Trophoblast cell (in vitro differentiated cells and primary cell): ENCODE data around the gene FBXW4.

Experiments
- DNase-seq, 2 donors: peaks; one replicate each; pipeline ENCODE4 v3.0.0-alpha.2; 2016
- H2AFZ ChIP-seq: 2 replicates; pipeline ENCODE4 v1.6.1; 2013; ENCODE audit warnings: low read length, moderate library complexity, mild to moderate bottlenecking; ENCODE audit not compliant: insufficient read depth, poor library complexity
- H2AK5ac ChIP-seq: 2 replicates; pipeline ENCODE4 v1.6.1; 2013; ENCODE audit warnings: mild to moderate bottlenecking, low read length
- H2BK120ac ChIP-seq: 2 replicates; pipeline ENCODE4 v1.6.1; 2013; ENCODE audit warnings: low read length, mild to moderate bottlenecking, moderate library complexity; ENCODE audit not compliant: insufficient read depth, poor library complexity
- H2BK12ac ChIP-seq: 2 replicates; pipeline ENCODE4 v1.6.1; 2013; ENCODE audit warnings: mild to moderate bottlenecking, low read length, moderate library complexity
- H2BK5ac ChIP-seq: 2 replicates; pipeline ENCODE4 v1.6.1; 2013; ENCODE audit warnings: low read length, low read depth, moderate library complexity, mild to moderate bottlenecking; ENCODE audit not compliant: poor library complexity
- H3K14ac ChIP-seq: 2 replicates; pipeline ENCODE4 v1.6.1; 2013; ENCODE audit warnings: mild to moderate bottlenecking, low read length
- H3K18ac ChIP-seq: 2 replicates; pipeline ENCODE4 v1.6.1; 2013; ENCODE audit warnings: mild to moderate bottlenecking, low read length
- H3K23ac ChIP-seq: 2 replicates; pipeline ENCODE4 v1.6.1; 2013; ENCODE audit warnings: low read length
- H3K27ac ChIP-seq: 2 replicates; pipeline ENCODE4 v1.5.1; 2013; ENCODE audit warnings: low read depth, mild to moderate bottlenecking, inconsistent platforms, low read length, moderate library complexity
- H3K27me3 ChIP-seq: 2 replicates; pipeline ENCODE4 v1.6.1; 2013; ENCODE audit warnings: inconsistent platforms, mild to moderate bottlenecking, low read length, moderate library complexity; ENCODE audit not compliant: insufficient read depth
- H3K36me3 ChIP-seq, 2 experiments: 1 replicate in 1 of 2; 2 replicates in 1 of 2; pipeline ENCODE4 v1.6.1; 2013; ENCODE audit warnings: low read length in 2 of 2, mild to moderate bottlenecking in 2 of 2, moderate library complexity in 1 of 2; ENCODE audit not compliant: insufficient read depth in 2 of 2, control insufficient read depth in 1 of 2
- H3K4ac ChIP-seq: 2 replicates; pipeline ENCODE4 v1.6.1; 2013; ENCODE audit warnings: low read depth, mild to moderate bottlenecking, low read length, moderate library complexity
- H3K4me1 ChIP-seq, 2 experiments: 1 replicate in 1 of 2; 2 replicates in 1 of 2; pipeline ENCODE4 v1.6.1; 2013; ENCODE audit warnings: low read length in 2 of 2, mild to moderate bottlenecking in 2 of 2, moderate library complexity in 1 of 2; ENCODE audit not compliant: insufficient read depth in 2 of 2, control insufficient read depth in 1 of 2
- H3K4me2 ChIP-seq: 2 replicates; pipeline ENCODE4 v1.6.1; 2013; ENCODE audit warnings: inconsistent platforms, mild to moderate bottlenecking, low read length, moderate library complexity
- H3K4me3 ChIP-seq: 2 replicates; pipeline ENCODE4 v1.5.1; 2013; ENCODE audit warnings: mild to moderate bottlenecking, low read depth, low read length, inconsistent platforms
- H3K79me1 ChIP-seq: one replicate; pipeline ENCODE4 v1.6.1; 2013; ENCODE audit warnings: low read length
- H3K79me2 ChIP-seq: 2 replicates; pipeline ENCODE4 v1.6.1; 2013; ENCODE audit warnings: low read length, mild to moderate bottlenecking; ENCODE audit not compliant: control insufficient read depth, insufficient read depth, poor library complexity
- H3K9ac ChIP-seq: 2 replicates; pipeline ENCODE4 v1.6.1; 2013; ENCODE audit warnings: mild to moderate bottlenecking, low read length
- H3K9me3 ChIP-seq: 2 replicates; pipeline ENCODE4 v1.6.1; 2013; ENCODE audit warnings: low read depth, mild to moderate bottlenecking, control low read depth, inconsistent platforms, low read length; ENCODE audit not compliant: insufficient read depth
- H4K12ac ChIP-seq: 2 replicates; pipeline ENCODE4 v1.6.1; 2013; ENCODE audit warnings: low read depth, mild to moderate bottlenecking, low read length, moderate library complexity
- H4K8ac ChIP-seq: 2 replicates; pipeline ENCODE4 v1.6.1; 2013; ENCODE audit warnings: low read depth, mild to moderate bottlenecking, low read length, moderate library complexity
- H4K91ac ChIP-seq: one replicate; pipeline ENCODE4 v1.6.1; 2013; ENCODE audit warnings: low read depth, mild to moderate bottlenecking, low read length, moderate library complexity
- WGBS: extraction: QIAGEN DNeasy Blood & Tissue Kit; methylation state at CpG from one replicate; pipeline ENCODE4 v1.1.7; 2013; ENCODE audit warnings: missing lambda C conversion rate; ENCODE audit not compliant: insufficient read length, insufficient coverage; ENCODE audit errors: extremely low coverage; 5-methylcytosine and 5-hydroxymethylcytosine counted together

Gene FBXW4

DNA sequence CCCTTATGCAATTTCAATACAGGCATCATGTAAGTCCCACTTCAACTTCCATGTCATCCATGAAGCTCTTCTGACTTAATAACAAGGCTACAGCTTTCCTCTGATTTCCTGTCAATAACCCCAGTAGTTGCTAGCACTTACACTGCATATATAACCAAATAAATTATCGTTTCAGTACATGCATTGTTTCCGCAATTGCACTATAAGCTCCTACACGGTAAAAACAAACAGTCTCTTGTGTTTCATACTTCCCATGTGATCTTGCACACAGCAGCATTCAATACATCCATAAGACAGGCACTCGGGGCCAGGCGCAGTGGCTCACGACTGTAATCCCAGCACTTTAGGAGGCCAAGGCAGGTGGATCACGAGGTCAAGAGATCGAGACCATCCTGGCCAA is 41.4 kb downstream of the FBXW4 start:
- Histone ChIP-seq H2AK5ac (no peak overlapping the region), H2BK12ac (no peak overlapping the region), H3K79me1 (no peaks in the 10 kb centered on the region), H3K27ac (no peak overlapping the region), H4K12ac (no peak overlapping the region), H3K4me1 (no peaks in the 10 kb centered on the region), H3K4me2 (no peak overlapping the region), H3K4ac (no peak overlapping the region), H2AFZ (no peak overlapping the region), H2BK5ac (no peak overlapping the region), H3K9me3 (peaks cover 2% of the 10 kb centered on the region), H2BK120ac (no peak overlapping the region), H3K27me3 (no peaks in the 10 kb centered on the region), H4K91ac (no peak overlapping the region), H4K8ac (no peak overlapping the region), H3K18ac (no peak overlapping the region), H3K14ac (no peak overlapping the region), H3K9ac (no peak overlapping the region), H3K23ac (no peak overlapping the region), H3K4me3 (no peak overlapping the region), H3K36me3 (peaks cover 8 to 10% of the 10 kb centered on the region in 2 experiments), H3K79me2 (no peaks in the 10 kb centered on the region)
- no peak for DNase-seq
- no CpG with 5 or more reads among the region's 8 CpGs for WGBS

DNA sequence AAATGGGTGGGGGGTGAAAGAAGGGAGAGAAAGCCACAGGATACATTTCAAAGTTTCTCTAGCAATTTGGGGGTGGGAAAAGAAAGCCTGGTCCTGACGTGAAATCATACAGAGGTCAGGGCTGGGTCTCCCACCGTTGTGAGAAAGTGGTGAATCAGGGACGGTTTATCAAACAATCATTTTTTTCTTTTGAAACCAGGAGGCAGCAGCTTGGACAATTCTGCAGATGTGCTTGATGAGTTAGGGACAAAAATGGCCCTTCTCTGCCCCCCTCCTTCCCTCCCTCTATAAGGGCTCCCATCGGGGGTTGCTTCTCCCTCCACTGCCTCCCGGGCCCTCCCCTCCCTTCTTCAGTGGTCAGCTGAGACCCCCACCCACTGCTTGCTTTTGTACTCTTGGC is 43.6 kb downstream of the FBXW4 start:
- Histone ChIP-seq H4K8ac (no peak overlapping the region), H2AFZ (no peak overlapping the region), H4K12ac (no peak overlapping the region), H2BK12ac (no peak overlapping the region), H3K79me2 (no peaks in the 10 kb centered on the region), H2BK5ac (no peak overlapping the region), H3K36me3 (peaks cover 8 to 10% of the 10 kb centered on the region in 2 experiments), H3K4me1 (no peaks in the 10 kb centered on the region), H3K27ac (no peak overlapping the region), H3K9ac (no peak overlapping the region), H3K23ac (no peak overlapping the region), H3K18ac (no peak overlapping the region), H3K4me3 (no peak overlapping the region), H2AK5ac (no peak overlapping the region), H3K27me3 (no peaks in the 10 kb centered on the region), H4K91ac (no peak overlapping the region), H3K14ac (no peak overlapping the region), H3K4me2 (no peak overlapping the region), H3K4ac (no peak overlapping the region), H3K9me3 (peaks cover 2% of the 10 kb centered on the region), H2BK120ac (no peak overlapping the region), H3K79me1 (no peaks in the 10 kb centered on the region)
- WGBS: no CpG with 5 or more reads among the region's 5 CpGs
- no peak for DNase-seq

DNA sequence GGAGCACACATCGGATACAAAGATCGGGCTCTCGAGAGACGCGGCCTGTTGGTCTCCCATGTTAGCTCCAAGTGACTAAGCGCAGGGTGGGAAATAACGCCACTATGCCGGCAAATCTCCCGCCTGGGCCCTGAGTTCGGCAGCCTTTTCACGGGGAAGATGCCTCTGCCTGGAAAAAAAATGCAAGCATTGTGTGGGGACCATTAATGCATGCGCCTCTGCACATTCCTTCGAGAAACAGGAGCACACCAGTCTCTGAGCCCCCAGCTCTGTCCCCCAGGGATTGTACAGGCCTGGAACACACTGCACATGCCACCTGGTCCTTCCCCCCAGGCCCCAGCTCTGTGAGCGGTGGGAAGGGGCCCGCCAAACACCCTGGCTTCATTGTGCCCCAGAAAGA is 44.1 kb downstream of the FBXW4 start:
- H3K4me3 ChIP-seq: no peak overlapping the region
- no peak overlapping the region for H2BK120ac ChIP-seq
- no peaks in the 10 kb centered on the region for H3K79me2 ChIP-seq
- no peak overlapping the region for H3K4me2 ChIP-seq
- no peak overlapping the region for H4K8ac ChIP-seq
- no peaks in the 10 kb centered on the region for H3K27me3 ChIP-seq
- H3K14ac ChIP-seq: no peak overlapping the region
- H2AK5ac ChIP-seq: no peak overlapping the region
- H3K36me3 ChIP-seq: peaks cover 10% of the 10 kb centered on the region in 2 experiments
- H3K27ac ChIP-seq: no peak overlapping the region
- H4K91ac ChIP-seq: no peak overlapping the region
- WGBS: no CpG with 5 or more reads among the region's 15 CpGs
- H2BK12ac ChIP-seq: no peak overlapping the region
- no peak overlapping the region for H4K12ac ChIP-seq
- H3K4me1 ChIP-seq: no peaks in the 10 kb centered on the region
- H2BK5ac ChIP-seq: no peak overlapping the region
- H3K79me1 ChIP-seq: no peaks in the 10 kb centered on the region
- DNase-seq: no peak
- H3K9me3 ChIP-seq: peaks cover 2% of the 10 kb centered on the region
- no peak overlapping the region for H3K23ac ChIP-seq
- H3K18ac ChIP-seq: no peak overlapping the region
- H3K9ac ChIP-seq: no peak overlapping the region
- no peak overlapping the region for H2AFZ ChIP-seq
- no peak overlapping the region for H3K4ac ChIP-seq

DNA sequence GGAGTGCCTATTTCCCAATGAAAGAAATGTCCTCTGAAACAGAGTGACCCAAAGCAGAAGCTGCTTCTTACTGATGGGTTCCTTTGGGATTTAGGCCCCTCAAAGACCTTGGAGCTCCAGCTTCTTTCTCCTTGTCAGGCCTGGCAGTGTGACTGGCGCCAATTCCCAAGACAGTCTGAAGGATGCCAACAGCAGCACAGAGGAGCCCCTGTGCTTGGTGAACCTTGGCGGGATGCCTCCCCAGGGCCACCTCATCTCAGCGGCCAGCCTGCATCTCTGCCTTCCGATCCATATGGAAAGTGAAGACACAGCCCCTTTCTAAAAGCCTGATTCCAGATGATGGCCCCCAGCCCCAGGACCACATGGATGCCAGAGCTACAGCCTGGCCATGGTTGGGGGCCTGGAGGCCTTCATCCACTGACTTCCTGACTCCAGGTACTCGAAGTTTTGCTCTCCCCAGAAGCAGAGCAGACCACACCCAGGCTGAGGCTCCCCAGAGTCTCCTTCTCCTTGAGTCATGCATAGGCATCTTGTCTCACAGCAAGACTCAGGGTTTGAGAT is 45.4 kb downstream of the FBXW4 start:
- Histone ChIP-seq H3K4me1 (no peaks in the 10 kb centered on the region), H3K4me3 (no peak overlapping the region), H4K12ac (no peak overlapping the region), H3K23ac (no peak overlapping the region), H2BK5ac (no peak overlapping the region), H4K8ac (no peak overlapping the region), H3K14ac (no peak overlapping the region), H4K91ac (no peak overlapping the region), H3K79me2 (no peaks in the 10 kb centered on the region), H2BK120ac (no peak overlapping the region), H2AK5ac (no peak overlapping the region), H3K27me3 (no peaks in the 10 kb centered on the region), H3K9me3 (no peaks in the 10 kb centered on the region), H3K4me2 (no peak overlapping the region), H3K18ac (no peak overlapping the region), H2BK12ac (no peak overlapping the region), H3K9ac (no peak overlapping the region), H2AFZ (no peak overlapping the region), H3K27ac (no peak overlapping the region), H3K79me1 (no peaks in the 10 kb centered on the region), H3K36me3 (peaks cover 4 to 10% of the 10 kb centered on the region in 2 experiments), H3K4ac (no peak overlapping the region)
- WGBS: no CpG with 5 or more reads among the region's 5 CpGs
- DNase-seq: no peak
